HCT116 (cell line): ENCODE results near the gene SEMA3G. TPM values are rescaled to one million over a fixed set of nuclear protein-coding genes. Genes with fewer than 3 reads are reported as not detected.

ENCODE experiments used
- ATAC-seq: fragments of 200-7000 bp; cut with Tn5 transposase; 2 replicates; pipeline ENCODE4 v1.9.1; 2020; ENCODE audit warnings: mild to moderate bottlenecking, moderate library complexity
- BruUV-seq: library from RNA; stranded (reverse); fragments of 400-500 nt; replicated peaks from 2 replicates; lab custom pipeline; 2021; lab: Mats Ljungman, UMichigan
- CTCF ChIA-PET: fragments of 300-600 bp; sonication (Branson Sonifier 250); formaldehyde crosslinking; loops from one replicate; lab custom pipeline; 2021; ENCODE audit warnings: antibody characterized with exemption; lab: Charles Lee
- POLR2A ChIA-PET: fragments of 300-600, 350-600 bp; sonication (Branson Sonifier 250); formaldehyde crosslinking; loops from one replicate; lab custom pipeline; 2021; ENCODE audit warnings: antibody characterized with exemption; lab: Charles Lee
- RAD21 ChIA-PET, 2 experiments: fragments of 300-600 bp; sonication (Branson Sonifier 250); formaldehyde crosslinking; loops; one replicate each; lab custom pipeline; 2023; ENCODE audit warnings: low total read pairs in 2 of 2; ENCODE audit not compliant: uncharacterized antibody in 2 of 2, unreplicated experiment in 2 of 2, low non-redundant PET in 1 of 2; lab: Charles Lee
- DNase-seq: peaks from one replicate; pipeline ENCODE4 v3.0.0-alpha.2; 2010; ENCODE audit warnings: low read depth, low spot score
- H2AFZ ChIP-seq: fragments of 200-600 bp; shearing (Covaris generic), sonication (generic); 2 replicates; pipeline ENCODE4 v1.6.1; 2017; ENCODE audit warnings: low read depth, mixed run types, mixed read lengths, antibody characterized with exemption, low read length; ENCODE audit not compliant: poor library complexity, severe bottlenecking
- H3K27ac ChIP-seq: 2 replicates; pipeline ENCODE4 v1.5.1; 2012; ENCODE audit warnings: low read depth, low read length
- H3K27me3 ChIP-seq: fragments of 200-600 bp; sonication (generic); 2 replicates; pipeline ENCODE4 v1.6.1; 2016; ENCODE audit warnings: mixed run types, low read length, mixed read lengths; ENCODE audit not compliant: insufficient read depth
- H3K36me3 ChIP-seq, 2 experiments: fragments of 200-500 bp in 1 of 2; fragments of 200-600 bp in 1 of 2; sonication (Bioruptor generic) in 1 of 2; sonication (generic) in 1 of 2; 2 replicates each; pipeline versions ENCODE4 v1.5.1 to v1.6.1; 2014 to 2016; ENCODE audit warnings: low read length in 2 of 2, inconsistent platforms in 1 of 2, mixed read lengths in 1 of 2, mixed run types in 1 of 2; ENCODE audit not compliant: insufficient read depth in 2 of 2, control insufficient read depth in 1 of 2
- H3K4me1 ChIP-seq, 2 experiments: fragments of 200-600 bp in 1 of 2; sonication (generic) in 1 of 2; 2 replicates each; pipeline versions ENCODE4 v1.5.1 to v1.6.1; 2012 to 2017; ENCODE audit warnings: low read length in 2 of 2, inconsistent platforms in 1 of 2, mild to moderate bottlenecking in 1 of 2, mixed read lengths in 1 of 2, mixed run types in 1 of 2, moderate library complexity in 1 of 2; ENCODE audit not compliant: insufficient read depth in 2 of 2, control insufficient read depth in 1 of 2
- H3K4me2 ChIP-seq: fragments of 200-600 bp; sonication (generic); 2 replicates; pipeline ENCODE4 v1.6.1; 2017; ENCODE audit warnings: mixed run types, low read length, mixed read lengths
- H3K4me3 ChIP-seq, 2 experiments: fragments of 200-600 bp in 1 of 2; sonication (generic) in 1 of 2; replicated peaks in 1 of 2; 2 replicates each; pipeline ENCODE4 v1.5.1; 2011 to 2016; ENCODE audit warnings: low read length in 2 of 2, control low read depth in 1 of 2, low read depth in 1 of 2, mild to moderate bottlenecking in 1 of 2, mixed read lengths in 1 of 2, mixed run types in 1 of 2
- H3K79me2 ChIP-seq: fragments of 200-600 bp; sonication (generic); 2 replicates; pipeline ENCODE4 v1.6.1; 2017; ENCODE audit warnings: mild to moderate bottlenecking, mixed run types, low read length, moderate library complexity, mixed read lengths; ENCODE audit not compliant: insufficient read depth
- H3K9ac ChIP-seq: fragments of 200-600 bp; sonication (generic); 2 replicates; pipeline ENCODE4 v1.6.1; 2016; ENCODE audit warnings: low read length, mixed read lengths
- H3K9me2 ChIP-seq: fragments of 200-600 bp; sonication (generic), shearing (Covaris generic); 2 replicates; pipeline ENCODE4 v1.6.1; 2017; ENCODE audit warnings: mixed run types, mild to moderate bottlenecking, moderate library complexity; ENCODE audit not compliant: insufficient read depth
- H3K9me3 ChIP-seq, 2 experiments: fragments of 200-500 bp in 1 of 2; fragments of 200-600 bp in 1 of 2; sonication (Bioruptor generic) in 1 of 2; sonication (generic) in 1 of 2; 2 replicates each; pipeline ENCODE4 v1.6.1; 2014 to 2017; ENCODE audit warnings: low read length in 2 of 2, mixed read lengths in 2 of 2, inconsistent platforms in 1 of 2, low read depth in 1 of 2, mild to moderate bottlenecking in 1 of 2, mixed run types in 1 of 2, moderate library complexity in 1 of 2; ENCODE audit not compliant: control insufficient read depth in 1 of 2, insufficient read depth in 1 of 2
- H4K20me1 ChIP-seq: fragments of 200-600 bp; sonication (generic), shearing (Covaris generic); 2 replicates; pipeline ENCODE4 v1.6.1; 2017; ENCODE audit warnings: mixed run types, mild to moderate bottlenecking, moderate library complexity; ENCODE audit not compliant: insufficient read depth
- ATF3 ChIP-seq: IDR thresholded peaks from 2 replicates; pipeline ENCODE4 v1.6.1; 2012
- CBX3 ChIP-seq: IDR thresholded peaks from 2 replicates; pipeline ENCODE4 v1.6.1; 2012; ENCODE audit warnings: low read depth
- CEBPB ChIP-seq: IDR thresholded peaks from 2 replicates; pipeline ENCODE4 v1.6.1; 2012; ENCODE audit warnings: low read depth
- CTCF ChIP-seq, 3 experiments: fragments of 200-600 bp in 1 of 3; sonication (generic) in 1 of 3; IDR thresholded peaks in 2 of 3; conservative IDR thresholded peaks in 1 of 3; 2 replicates each; pipeline ENCODE4 v1.5.1; 2012 to 2017; ENCODE audit warnings: low read depth in 2 of 3, low read length in 2 of 3, antibody characterized with exemption in 1 of 3, borderline replicate concordance in 1 of 3, control low read depth in 1 of 3, mild to moderate bottlenecking in 1 of 3, mixed read lengths in 1 of 3, mixed run types in 1 of 3, moderate library complexity in 1 of 3; ENCODE audit not compliant: insufficient read depth in 1 of 3
- EGR1 ChIP-seq: IDR thresholded peaks from 2 replicates; pipeline ENCODE4 v1.6.1; 2012; ENCODE audit warnings: low read depth
- ELF1 ChIP-seq: IDR thresholded peaks from 2 replicates; pipeline ENCODE4 v1.6.1; 2012; ENCODE audit warnings: low read depth, borderline replicate concordance
- EZH2 ChIP-seq: fragments of 200-600 bp; sonication (generic); IDR thresholded peaks from 2 replicates; pipeline ENCODE4 v1.6.1; 2017; ENCODE audit warnings: antibody characterized with exemption, mixed run types
- EZH2phosphoT487 ChIP-seq: fragments of 200-600 bp; IDR thresholded peaks from 2 replicates; pipeline ENCODE4 v1.6.1; 2018; ENCODE audit warnings: antibody characterized with exemption, borderline replicate concordance
- FOSL1 ChIP-seq: IDR thresholded peaks from 2 replicates; pipeline ENCODE4 v1.6.1; 2012; ENCODE audit warnings: low read depth
- JUND ChIP-seq: IDR thresholded peaks from 2 replicates; pipeline ENCODE4 v1.6.1; 2012
- POLR2A ChIP-seq: IDR thresholded peaks from 2 replicates; pipeline ENCODE4 v1.7.0; 2011; ENCODE audit warnings: borderline replicate concordance; ENCODE audit not compliant: insufficient read depth, insufficient read length; ENCODE audit errors: extremely low read depth
- POLR2AphosphoS5 ChIP-seq: IDR thresholded peaks from 2 replicates; pipeline ENCODE4 v1.6.1; 2011; ENCODE audit warnings: mild to moderate bottlenecking, low read depth, low read length, moderate library complexity
- RAD21 ChIP-seq: IDR thresholded peaks from 2 replicates; pipeline ENCODE4 v1.6.1; 2012; ENCODE audit warnings: low read depth, mild to moderate bottlenecking
- SIN3A ChIP-seq: IDR thresholded peaks from 2 replicates; pipeline ENCODE4 v1.6.1; 2012; ENCODE audit warnings: low read depth
- SP1 ChIP-seq: IDR thresholded peaks from 2 replicates; pipeline ENCODE4 v1.6.1; 2012; ENCODE audit warnings: low read depth
- SRF ChIP-seq: IDR thresholded peaks from 2 replicates; pipeline ENCODE4 v1.6.1; 2012; ENCODE audit warnings: low read depth
- TCF7L2 ChIP-seq: IDR thresholded peaks from 2 replicates; pipeline ENCODE4 v1.7.0; 2011; ENCODE audit warnings: borderline replicate concordance, inconsistent platforms; ENCODE audit not compliant: insufficient read depth, insufficient read length; ENCODE audit errors: extremely low read depth
- YY1 ChIP-seq: IDR thresholded peaks from 2 replicates; pipeline ENCODE4 v1.6.1; 2011; ENCODE audit warnings: low read length, low read depth, moderate library complexity, mild to moderate bottlenecking; ENCODE audit not compliant: insufficient replicate concordance; ENCODE audit errors: extremely low read depth
- ZBTB33 ChIP-seq: IDR thresholded peaks from 2 replicates; pipeline ENCODE4 v1.6.1; 2011; ENCODE audit warnings: mild to moderate bottlenecking, low read length, moderate library complexity; ENCODE audit not compliant: insufficient replicate concordance; ENCODE audit errors: extremely low read depth
- ZFX ChIP-seq: fragments of 450-650 bp; IDR thresholded peaks from 2 replicates; pipeline ENCODE4 v1.6.1; 2017
- ZNF274 ChIP-seq: fragments of 200-500 bp; sonication (Bioruptor generic); IDR thresholded peaks from 2 replicates; pipeline ENCODE4 v1.6.1; 2014; ENCODE audit warnings: mild to moderate bottlenecking, low read depth, low read length, inconsistent platforms
- intact Hi-C: fragments of 100-400 bp; cut with micrococcal nuclease; formaldehyde crosslinking; loops from 2 replicates; pipeline ENCODE4 v1.10.0; 2022
- total RNA-seq: library from RNA; stranded (reverse); gene quantifications from one replicate; pipeline ENCODE4 v1.2.1, GENCODE V29; 2021; ENCODE audit not compliant: unreplicated experiment

SEMA3G gene
- total RNA-seq, 1 experiment from 2014 or later: 4.2 TPM

GRCh38 chr3:52399131-52399530 is 45.8 kb downstream of the SEMA3G start (continued):
- no peak for TF ChIP-seq CEBPB
- no peak for TF ChIP-seq EGR1
- TF ChIP-seq SP1: no peak
- TF ChIP-seq POLR2A: no peak
- no peak for TF ChIP-seq ATF3
- TF ChIP-seq SRF: no peak
- no peak for TF ChIP-seq SIN3A
- TF ChIP-seq CBX3: no peak
- no peak for TF ChIP-seq RAD21
- no peak for TF ChIP-seq POLR2AphosphoS5

GRCh38 chr3:52398670-52399081 is 46.2 kb downstream of the SEMA3G start:
- intact Hi-C loops: no loop called here
- Histone ChIP-seq H3K4me1 (no peaks in the 10 kb centered on the region), H3K9me3 (no peaks in the 10 kb centered on the region), H3K27me3 (no peaks in the 10 kb centered on the region), H3K4me3 (no peak overlapping the region), H2AFZ (no peak overlapping the region), H3K9me2 (no peaks in the 10 kb centered on the region), H4K20me1 (no peaks in the 10 kb centered on the region), H3K36me3 (peaks cover 4 to 22% of the 10 kb centered on the region in 2 experiments; a peak in 3 of 4 replicates), H3K4me2 (no peak overlapping the region), H3K9ac (no peak overlapping the region), H3K79me2 (no peaks in the 10 kb centered on the region), H3K27ac (no peak overlapping the region)
- DNase-seq: no peak
- CTCF ChIA-PET: no interaction called here
- POLR2A ChIA-PET: no interaction called here
- RAD21 ChIA-PET: no interaction called here
- no TSS peak for BruUV-seq
- ATAC-seq: no peak
- TF ChIP-seq FOSL1 (no peak), ZNF274 (no peak), ELF1 (no peak), EZH2phosphoT487 (no peak), EZH2 (no peak), CTCF (IDR thresholded peaks at IDR 0.05 in 2 of 3, conservative IDR thresholded peaks at IDR 0.05 in 1 of 3; ENCODE audit: borderline replicate concordance in 1 of 3, insufficient read depth in 1 of 3, low read depth in 2 of 3, low read length in 2 of 3) (no peak), ATF3 (no peak), YY1 (no peak), TCF7L2 (no peak), ZBTB33 (no peak), RAD21 (no peak), POLR2A (no peak), ZFX (no peak), CBX3 (no peak), CEBPB (no peak), SRF (no peak), JUND (no peak)
